GM12872 (cell line): ENCODE measurements around the gene LRRC49.

Source experiments
- TF ChIP-seq, protein P1 (sequence below): IDR thresholded peaks from 3 replicates; pipeline ENCODE4 v1.5.1; 2011; ENCODE audit warnings: low read depth, mild to moderate bottlenecking, low read length, moderate library complexity; ENCODE audit not compliant: insufficient read depth

LRRC49 gene

DNA sequence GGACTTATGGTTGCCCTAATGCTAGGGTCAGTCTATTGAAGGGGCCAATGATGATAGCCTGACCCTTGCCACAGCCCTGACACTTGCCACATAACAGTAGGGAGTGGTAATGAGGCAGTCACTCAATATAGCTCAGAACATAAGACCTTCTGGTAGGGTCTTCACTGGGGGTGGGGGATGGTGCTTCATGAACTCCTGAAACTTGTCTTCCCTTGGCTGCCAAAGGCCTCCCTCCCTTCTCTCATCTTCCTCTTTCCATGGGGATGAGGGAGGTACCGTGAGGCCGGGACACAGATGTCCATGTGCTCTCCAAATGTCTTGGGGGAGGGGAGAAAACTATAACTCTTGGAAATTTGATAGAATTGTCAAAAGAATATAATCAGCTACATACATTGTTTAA lies 201.5 kb downstream of the LRRC49 start:
- TF ChIP-seq, protein P1, sequence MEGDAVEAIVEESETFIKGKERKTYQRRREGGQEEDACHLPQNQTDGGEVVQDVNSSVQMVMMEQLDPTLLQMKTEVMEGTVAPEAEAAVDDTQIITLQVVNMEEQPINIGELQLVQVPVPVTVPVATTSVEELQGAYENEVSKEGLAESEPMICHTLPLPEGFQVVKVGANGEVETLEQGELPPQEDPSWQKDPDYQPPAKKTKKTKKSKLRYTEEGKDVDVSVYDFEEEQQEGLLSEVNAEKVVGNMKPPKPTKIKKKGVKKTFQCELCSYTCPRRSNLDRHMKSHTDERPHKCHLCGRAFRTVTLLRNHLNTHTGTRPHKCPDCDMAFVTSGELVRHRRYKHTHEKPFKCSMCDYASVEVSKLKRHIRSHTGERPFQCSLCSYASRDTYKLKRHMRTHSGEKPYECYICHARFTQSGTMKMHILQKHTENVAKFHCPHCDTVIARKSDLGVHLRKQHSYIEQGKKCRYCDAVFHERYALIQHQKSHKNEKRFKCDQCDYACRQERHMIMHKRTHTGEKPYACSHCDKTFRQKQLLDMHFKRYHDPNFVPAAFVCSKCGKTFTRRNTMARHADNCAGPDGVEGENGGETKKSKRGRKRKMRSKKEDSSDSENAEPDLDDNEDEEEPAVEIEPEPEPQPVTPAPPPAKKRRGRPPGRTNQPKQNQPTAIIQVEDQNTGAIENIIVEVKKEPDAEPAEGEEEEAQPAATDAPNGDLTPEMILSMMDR, result no peak

DNA sequence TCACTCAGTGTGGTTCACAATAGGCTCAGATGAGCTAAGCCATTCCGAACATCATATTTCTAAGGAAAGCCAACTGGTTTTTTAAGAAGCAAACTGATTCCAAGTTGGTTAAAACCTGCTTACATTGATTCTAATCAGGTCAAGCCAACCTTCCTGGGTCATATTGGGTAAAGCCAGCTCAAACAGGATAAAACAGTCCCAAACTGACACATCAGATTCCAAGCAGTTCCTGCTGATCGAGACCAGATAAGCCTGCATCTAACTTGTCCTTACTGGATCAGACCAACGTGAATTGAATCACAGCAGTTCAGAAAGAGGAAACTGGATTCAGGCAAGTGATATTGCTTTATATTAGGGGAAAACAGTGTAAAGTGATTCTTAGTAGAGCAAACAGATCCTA lies 204.1 kb downstream of the LRRC49 start:
- TF ChIP-seq, protein P1, result no peak

DNA sequence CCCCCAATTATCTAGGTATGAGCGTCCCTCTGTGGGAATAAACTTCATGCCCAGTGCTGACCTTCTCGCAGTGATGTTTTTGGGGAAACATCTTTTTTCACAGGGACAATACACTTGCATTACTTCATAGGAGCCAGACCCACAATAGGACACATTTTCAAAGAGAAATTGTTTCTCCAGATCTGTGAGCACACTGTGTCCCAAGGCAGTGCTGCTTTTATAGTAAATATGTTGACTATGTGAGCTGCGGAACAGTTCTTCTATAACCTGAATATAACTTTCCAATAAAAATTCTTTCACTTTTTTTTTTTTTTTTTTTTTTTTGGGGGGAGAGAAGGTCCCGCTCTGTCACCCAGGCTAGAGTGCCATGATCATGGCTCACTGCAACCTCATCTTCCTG lies 205.3 kb downstream of the LRRC49 start:
- TF ChIP-seq, protein P1, result no peak

DNA sequence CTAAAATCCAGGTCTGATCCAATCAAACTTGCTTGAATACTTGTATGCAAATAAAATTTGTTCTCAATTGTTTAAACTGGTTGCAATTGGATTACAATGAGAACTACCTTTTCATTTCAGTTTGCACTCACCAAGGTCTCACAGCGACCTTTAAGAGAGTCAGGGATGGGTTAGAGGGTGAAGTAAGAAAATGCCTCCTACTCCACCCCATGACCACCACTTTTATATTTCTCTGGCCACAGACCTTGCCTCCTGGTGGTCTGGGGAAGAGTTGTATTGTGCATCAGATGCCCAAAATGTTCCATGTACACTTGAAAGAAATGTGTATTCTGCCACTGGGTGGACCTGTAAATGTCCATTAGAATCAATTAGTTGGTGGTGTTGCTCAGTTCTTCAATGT lies 206.3 kb downstream of the LRRC49 start:
- TF ChIP-seq, protein P1, result no peak
